GM12873 (cell line): ENCODE data around the gene DDHD1.

Experiments
- CTCF ChIP-seq: IDR thresholded peaks from 2 replicates; pipeline ENCODE4 v1.5.1; 2012; ENCODE audit warnings: low read depth, mild to moderate bottlenecking, moderate library complexity, low read length, control low read depth; ENCODE audit not compliant: insufficient read depth; ENCODE audit errors: missing control alignments

DDHD1 gene

GRCh38 chr14:53019406-53019805 lies 133.7 kb downstream of the DDHD1 start:
- no peak for TF ChIP-seq CTCF

DNA sequence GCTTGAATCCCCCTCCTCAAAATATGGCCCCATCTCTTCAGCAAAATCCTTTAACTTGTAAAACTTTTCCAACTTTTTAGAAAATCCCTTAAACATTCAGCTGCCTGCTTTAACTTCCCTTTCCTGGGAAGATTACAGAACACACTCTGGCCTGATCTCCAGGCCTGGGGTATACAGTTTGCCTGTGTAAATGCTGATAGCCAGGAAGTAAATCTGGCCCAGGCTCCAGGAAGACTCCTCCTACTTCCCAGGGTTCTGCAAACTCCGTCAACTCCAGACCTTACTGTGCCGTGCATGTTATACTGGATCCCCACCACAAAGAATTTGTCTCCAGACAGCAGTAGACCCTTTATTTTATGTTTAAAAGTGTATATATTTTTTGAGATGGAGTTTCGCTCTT lies 135.3 kb downstream of the DDHD1 start:
- TF ChIP-seq CTCF: no peak

GRCh38 chr14:53016919-53017318 lies 136.2 kb downstream of the DDHD1 start:
- no peak for TF ChIP-seq CTCF

- no peak for TF ChIP-seq CTCF
These were observed 136.6 kb downstream of the DDHD1 start for GRCh38 chr14:53016491-53016890.

DNA sequence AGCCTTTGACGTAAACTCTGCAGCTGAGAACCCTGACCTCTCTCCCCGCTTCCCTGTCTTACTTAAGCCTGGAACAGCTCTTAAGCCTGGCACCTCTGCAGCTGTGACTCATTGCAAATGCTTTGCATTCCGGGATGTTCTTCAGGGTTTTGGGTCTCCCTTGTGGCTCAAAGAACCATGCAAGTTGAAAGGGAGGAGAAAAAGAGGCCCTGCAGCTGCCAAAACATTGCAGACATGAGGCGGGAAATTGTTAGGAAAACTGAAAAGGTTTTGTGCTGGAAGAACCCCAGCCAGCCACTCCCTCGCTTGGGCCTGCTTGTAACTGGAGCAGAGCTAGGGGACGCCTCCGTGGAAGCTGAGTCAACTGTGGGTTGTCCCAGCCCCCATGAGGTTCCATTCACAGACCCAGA lies 142.1 kb downstream of the DDHD1 start:
- TF ChIP-seq CTCF: no peak

GRCh38 chr14:53010193-53011040 lies 142.7 kb downstream of the DDHD1 start:
- no peak for TF ChIP-seq CTCF

DNA sequence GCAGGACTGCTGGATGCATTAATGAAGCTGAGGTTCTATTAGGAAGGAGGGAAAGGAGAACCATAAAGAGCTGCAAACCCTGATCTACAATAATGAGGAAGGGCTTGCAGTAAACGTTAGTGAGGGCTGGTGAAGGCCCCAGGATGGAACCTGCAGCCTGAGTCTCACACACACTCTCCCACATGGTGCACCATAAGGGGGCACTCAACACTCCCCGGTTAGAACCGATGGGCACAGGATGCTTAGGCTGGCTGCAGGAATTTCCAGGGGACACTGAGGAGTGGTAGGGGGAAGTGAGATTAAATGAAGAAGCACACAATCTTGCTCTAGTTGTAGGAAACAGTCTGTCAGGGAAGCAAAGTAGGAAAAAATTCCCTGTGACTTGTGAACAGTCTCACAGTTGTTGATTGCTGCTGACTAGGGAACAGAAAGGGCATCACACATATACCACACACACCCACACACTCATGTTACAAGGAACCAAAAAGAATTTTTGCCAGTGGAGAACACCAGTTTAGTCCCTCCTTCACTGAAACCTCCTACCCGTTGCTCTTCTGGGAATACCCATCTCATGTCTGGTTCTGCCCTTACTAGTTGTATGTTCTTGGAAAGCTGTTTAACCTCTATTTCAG lies 146.1 kb downstream of the DDHD1 start:
- no peak for TF ChIP-seq CTCF
